Measurements from ENCODE around the gene KIF22.

The KIF22 gene

GRCh38 chr16:29806641-29807425, 16.3 kb downstream of the KIF22 start:
- peaks cover 33% of the 10 kb centered on the region for H3K79me2 ChIP-seq (ENCODE audit: insufficient read depth, low read depth)
- peak overlapping the region; percentile 96 for H3K27ac ChIP-seq
- TF ChIP-seq CTCF (conservative IDR thresholded peaks at IDR 0.05; ENCODE audit: low read depth, low read length) = no peak
- no peaks in the 10 kb centered on the region for H4K20me1 ChIP-seq (ENCODE audit: insufficient read depth)
- H3K4me1 ChIP-seq (ENCODE audit: low read depth, poor library complexity, severe bottlenecking) = peaks cover 50% of the 10 kb centered on the region
- peak overlapping the region; percentile 83 for H3K4me2 ChIP-seq
- no peak overlapping the region for H2AFZ ChIP-seq (ENCODE audit: low read depth)
- peak overlapping the region; percentile 89 for H3K9ac ChIP-seq
- no peaks in the 10 kb centered on the region for H3K27me3 ChIP-seq (ENCODE audit: insufficient read depth, low read depth)
- no peak overlapping the region for H3K4me3 ChIP-seq (IDR thresholded peaks at IDR 0.05; ENCODE audit: insufficient read depth, low read depth, low read length)
- peaks cover 6% of the 10 kb centered on the region; the same call in 1 of the 2 replicates for H3K36me3 ChIP-seq (ENCODE audit: insufficient read depth)

GRCh38 chr16:29807426-29808218, 17.1 kb downstream of the KIF22 start:
- peak overlapping the region; percentile 83 for H3K4me2 ChIP-seq
- H4K20me1 ChIP-seq (ENCODE audit: insufficient read depth) = no peaks in the 10 kb centered on the region
- H3K4me1 ChIP-seq (ENCODE audit: low read depth, poor library complexity, severe bottlenecking) = peaks cover 51% of the 10 kb centered on the region
- H2AFZ ChIP-seq (ENCODE audit: low read depth) = no peak overlapping the region
- no peaks in the 10 kb centered on the region for H3K27me3 ChIP-seq (ENCODE audit: insufficient read depth, low read depth)
- peak overlapping the region; percentile 89 for H3K9ac ChIP-seq
- TF ChIP-seq CTCF (conservative IDR thresholded peaks at IDR 0.05; ENCODE audit: low read depth, low read length) = peak; percentile 33
- no peak overlapping the region for H3K4me3 ChIP-seq (IDR thresholded peaks at IDR 0.05; ENCODE audit: insufficient read depth, low read depth, low read length)
- H3K79me2 ChIP-seq (ENCODE audit: insufficient read depth, low read depth) = peaks cover 33% of the 10 kb centered on the region
- H3K27ac ChIP-seq = peak overlapping the region; percentile 96
- peaks cover 6% of the 10 kb centered on the region; the same call in 1 of the 2 replicates for H3K36me3 ChIP-seq (ENCODE audit: insufficient read depth)

GRCh38 chr16:29808219-29808900, 17.8 kb downstream of the KIF22 start:
- no peak overlapping the region for H2AFZ ChIP-seq (ENCODE audit: low read depth)
- no peaks in the 10 kb centered on the region for H4K20me1 ChIP-seq (ENCODE audit: insufficient read depth)
- no peaks in the 10 kb centered on the region for H3K27me3 ChIP-seq (ENCODE audit: insufficient read depth, low read depth)
- H3K4me2 ChIP-seq = peak overlapping the region; percentile 83
- H3K4me1 ChIP-seq (ENCODE audit: low read depth, poor library complexity, severe bottlenecking) = peaks cover 51% of the 10 kb centered on the region
- peaks cover 33% of the 10 kb centered on the region for H3K79me2 ChIP-seq (ENCODE audit: insufficient read depth, low read depth)
- no peak overlapping the region for H3K4me3 ChIP-seq (IDR thresholded peaks at IDR 0.05; ENCODE audit: insufficient read depth, low read depth, low read length)
- peaks cover 6% of the 10 kb centered on the region; the same call in 1 of the 2 replicates for H3K36me3 ChIP-seq (ENCODE audit: insufficient read depth)
- peak overlapping the region; percentile 89 for H3K9ac ChIP-seq
- no peak for TF ChIP-seq CTCF (conservative IDR thresholded peaks at IDR 0.05; ENCODE audit: low read depth, low read length)
- peak overlapping the region; percentile 96 for H3K27ac ChIP-seq

- H3K27ac ChIP-seq = peak overlapping the region; percentile 96; the same call in 1 of the 2 replicates
- H3K9ac ChIP-seq = peak overlapping the region; percentile 89; the same call in 1 of the 2 replicates
- no peaks in the 10 kb centered on the region for H3K27me3 ChIP-seq (ENCODE audit: insufficient read depth, low read depth)
- TF ChIP-seq CTCF (conservative IDR thresholded peaks at IDR 0.05; ENCODE audit: low read depth, low read length) = no peak
- H2AFZ ChIP-seq (ENCODE audit: low read depth) = no peak overlapping the region
- H3K4me3 ChIP-seq (IDR thresholded peaks at IDR 0.05; ENCODE audit: insufficient read depth, low read depth, low read length) = no peak overlapping the region
- peaks cover 6% of the 10 kb centered on the region; the same call in 1 of the 2 replicates for H3K36me3 ChIP-seq (ENCODE audit: insufficient read depth)
- H4K20me1 ChIP-seq (ENCODE audit: insufficient read depth) = no peaks in the 10 kb centered on the region
- H3K79me2 ChIP-seq (ENCODE audit: insufficient read depth, low read depth) = peaks cover 33% of the 10 kb centered on the region
- peak overlapping the region; percentile 83 for H3K4me2 ChIP-seq
- H3K4me1 ChIP-seq (ENCODE audit: low read depth, poor library complexity, severe bottlenecking) = peaks cover 45% of the 10 kb centered on the region
Observed at GRCh38 chr16:29809031-29809747, 18.6 kb downstream of the KIF22 start.

All from KMS-11 (cell line).